Activated T-cell treated with anti-CD3 and anti-CD28 coated beads for 4 hours (primary cell): ENCODE data around the gene E2F4.

ENCODE experiments used
- DNase-seq: peaks from one replicate; pipeline ENCODE4 v3.0.0-alpha.2; 2020

E2F4 gene

DNA sequence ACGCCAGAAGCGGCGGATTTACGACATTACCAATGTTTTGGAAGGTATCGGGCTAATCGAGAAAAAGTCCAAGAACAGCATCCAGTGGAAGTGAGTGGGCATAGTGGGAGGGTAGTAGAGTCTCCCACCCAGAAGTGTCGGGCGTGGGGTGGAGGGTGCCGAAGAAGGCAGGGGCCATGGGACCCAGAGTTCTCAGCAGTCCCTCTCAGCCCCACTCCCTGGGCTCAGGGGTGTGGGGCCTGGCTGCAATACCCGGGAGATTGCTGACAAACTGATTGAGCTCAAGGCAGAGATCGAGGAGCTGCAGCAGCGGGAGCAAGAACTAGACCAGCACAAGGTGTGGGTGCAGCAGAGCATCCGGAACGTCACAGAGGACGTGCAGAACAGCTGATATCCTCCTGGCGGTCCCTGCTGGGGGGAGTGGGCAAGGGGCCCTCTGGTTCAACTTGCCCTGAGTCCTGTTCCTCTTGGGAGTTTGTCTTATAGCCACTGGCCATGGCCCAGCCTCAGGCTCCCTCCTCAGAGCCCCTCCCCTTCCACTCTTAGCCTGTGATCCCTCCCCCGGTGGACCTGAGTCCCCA is 916 bp downstream of the E2F4 start:
- no peak for DNase-seq

DNA sequence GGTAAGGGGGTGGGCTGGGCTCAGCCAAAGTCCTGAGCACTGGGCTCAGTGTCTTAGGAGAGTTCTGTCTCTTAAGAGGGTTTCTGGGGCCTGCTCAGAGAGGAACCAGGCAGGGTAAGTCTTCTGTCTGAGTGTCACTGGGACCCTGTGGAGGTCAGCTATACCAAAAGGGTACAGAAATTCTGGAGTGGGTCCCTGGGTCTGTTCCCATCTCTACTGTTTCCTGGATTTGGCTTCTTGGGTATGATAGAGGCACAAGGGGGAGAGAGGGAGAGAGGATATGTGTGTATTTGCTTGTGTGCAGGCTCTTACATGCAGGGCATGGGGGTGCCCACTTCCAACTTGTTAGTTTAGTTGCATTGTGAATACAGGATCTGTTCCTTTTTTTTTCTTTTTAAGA is 1.6 kb downstream of the E2F4 start:
- DNase-seq = no peak

DNA sequence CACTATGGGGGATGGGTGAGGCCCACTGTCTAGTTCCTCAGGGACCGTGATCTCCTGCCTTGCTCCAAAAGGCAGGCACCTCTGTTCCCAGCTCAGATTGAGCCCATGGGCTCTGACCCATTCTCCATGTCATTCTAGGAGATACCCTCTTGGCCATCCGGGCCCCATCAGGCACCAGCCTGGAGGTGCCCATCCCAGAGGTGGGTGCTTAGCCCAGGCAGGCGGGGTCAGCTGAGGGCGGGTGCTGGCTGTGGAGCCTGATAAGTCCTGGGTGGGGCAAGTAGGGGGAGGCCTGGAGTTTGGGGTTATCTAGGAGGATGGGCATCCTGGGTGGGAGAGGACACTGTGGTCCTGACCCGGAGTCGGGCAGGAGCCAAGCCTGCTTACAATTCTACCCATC is 2.3 kb downstream of the E2F4 start:
- no peak for DNase-seq

DNA sequence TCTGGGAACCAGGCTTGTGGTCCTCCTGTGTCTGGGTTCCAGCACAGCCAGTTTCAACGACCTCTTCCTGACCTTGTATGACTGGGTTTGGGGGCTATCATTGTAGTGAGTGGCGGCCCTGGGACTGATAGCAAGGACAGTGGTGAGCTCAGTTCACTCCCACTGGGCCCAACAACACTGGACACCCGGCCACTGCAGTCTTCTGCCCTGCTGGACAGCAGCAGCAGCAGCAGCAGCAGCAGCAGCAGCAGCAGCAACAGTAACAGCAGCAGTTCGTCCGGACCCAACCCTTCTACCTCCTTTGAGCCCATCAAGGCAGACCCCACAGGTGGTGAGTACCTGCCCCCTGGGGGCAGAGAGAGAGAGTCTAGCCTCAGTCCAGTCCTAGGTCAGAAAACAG is 3.7 kb downstream of the E2F4 start:
- DNase-seq = no peak

DNA sequence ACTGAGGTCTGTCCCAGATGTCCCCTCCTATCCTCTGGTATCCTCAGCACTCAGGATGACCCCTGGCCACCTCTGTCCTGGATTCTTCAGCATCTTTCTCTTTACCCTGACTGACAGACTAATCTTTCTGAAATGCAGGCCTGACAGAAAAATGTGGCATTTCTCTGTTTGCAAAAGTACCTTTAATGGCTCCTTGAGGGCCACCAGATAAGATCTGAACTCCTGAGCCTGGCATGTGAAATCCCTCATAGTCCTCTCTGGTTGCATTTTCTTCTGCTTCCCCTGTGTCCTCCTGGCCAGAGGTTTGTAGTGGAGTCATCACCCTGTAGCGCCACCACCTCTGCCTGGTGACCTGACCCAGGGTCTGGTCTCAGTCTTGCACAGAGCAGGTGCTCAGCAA is 4.9 kb downstream of the E2F4 start:
- DNase-seq = no peak

DNA sequence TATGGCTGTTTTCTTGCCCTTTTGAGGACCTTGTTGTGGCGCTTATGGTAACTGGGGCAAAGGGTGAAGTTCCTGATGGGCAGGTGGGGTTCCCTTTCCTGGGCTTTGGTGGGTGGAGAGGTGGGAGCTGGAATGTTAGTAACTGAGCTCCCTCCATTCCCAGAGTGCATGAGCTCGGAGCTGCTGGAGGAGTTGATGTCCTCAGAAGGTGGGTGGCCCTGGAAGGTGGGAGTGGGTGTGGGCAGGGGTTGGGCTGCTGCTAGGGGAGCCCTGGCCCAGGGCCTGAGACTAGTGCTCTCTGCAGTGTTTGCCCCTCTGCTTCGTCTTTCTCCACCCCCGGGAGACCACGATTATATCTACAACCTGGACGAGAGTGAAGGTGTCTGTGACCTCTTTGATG is 5.7 kb downstream of the E2F4 start:
- DNase-seq = no peak

DNA sequence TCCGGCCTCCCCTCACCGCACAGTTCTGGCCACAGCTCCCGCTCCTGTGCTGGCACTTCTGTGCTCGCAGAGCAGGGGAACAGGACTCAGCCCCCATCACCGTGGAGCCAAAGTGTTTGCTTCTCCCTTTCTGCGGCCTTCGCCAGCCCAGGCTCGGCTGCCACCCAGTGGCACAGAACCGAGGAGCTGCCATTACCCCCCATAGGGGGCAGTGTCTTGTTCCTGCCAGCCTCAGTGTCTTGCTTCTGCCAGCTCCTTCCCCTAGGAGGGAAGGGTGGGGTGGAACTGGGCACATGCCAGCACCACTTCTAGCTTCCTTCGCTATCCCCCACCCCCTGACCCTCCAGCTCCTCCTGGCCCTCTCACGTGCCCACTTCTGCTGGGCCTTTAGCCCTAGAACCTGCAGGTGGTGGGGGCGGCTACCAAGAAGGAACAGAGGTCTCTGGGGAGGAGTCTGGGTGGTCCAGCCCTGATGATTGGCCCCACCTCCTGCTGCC is 6.3 kb downstream of the E2F4 start:
- no peak for DNase-seq

DNA sequence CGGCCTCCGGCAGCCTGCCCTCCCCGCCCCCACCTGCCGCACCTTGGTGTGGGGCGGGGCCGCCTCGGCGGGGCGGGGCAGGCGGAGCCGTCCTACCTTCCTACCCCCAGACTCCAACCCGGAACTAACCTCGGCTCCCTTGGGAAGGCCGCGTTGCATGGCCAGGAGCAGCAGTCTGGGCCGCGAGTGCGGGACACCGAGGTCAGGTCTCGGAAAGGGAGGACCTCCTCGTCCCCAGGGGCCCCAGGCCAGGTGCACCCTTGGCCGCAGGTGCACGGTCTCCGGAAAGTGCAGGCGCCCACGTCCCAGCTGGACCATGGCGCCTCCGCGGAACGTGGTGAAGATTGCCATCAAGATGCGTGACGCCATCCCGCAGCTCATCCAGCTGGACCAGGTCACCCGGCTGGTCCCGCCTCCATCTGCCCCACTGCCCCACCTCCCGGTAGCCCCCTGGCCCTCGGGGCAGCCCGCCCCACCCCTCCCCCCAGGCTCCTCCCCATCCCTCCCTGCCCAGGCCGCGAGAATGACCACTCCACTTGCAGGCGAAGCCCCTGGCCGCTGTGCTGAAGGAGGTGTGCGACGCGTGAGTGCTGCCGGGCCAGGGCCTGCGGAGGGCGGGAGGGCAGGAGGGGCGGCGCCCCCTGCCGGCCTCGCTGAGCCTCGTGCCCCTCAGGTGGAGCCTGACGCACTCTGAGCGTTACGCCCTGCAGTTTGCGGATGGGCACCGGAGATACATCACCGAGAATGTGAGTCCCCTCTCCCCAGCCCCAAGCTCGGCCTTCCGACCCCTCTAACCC is 7.3 kb downstream of the E2F4 start, which contains the start of gene ELMO3:
Gene ELMO3 (plus strand): TSS at position 121 of the 797 bp plus-strand sequence. CDS start 196 bp downstream, at position 317.
- no peak for DNase-seq

DNA sequence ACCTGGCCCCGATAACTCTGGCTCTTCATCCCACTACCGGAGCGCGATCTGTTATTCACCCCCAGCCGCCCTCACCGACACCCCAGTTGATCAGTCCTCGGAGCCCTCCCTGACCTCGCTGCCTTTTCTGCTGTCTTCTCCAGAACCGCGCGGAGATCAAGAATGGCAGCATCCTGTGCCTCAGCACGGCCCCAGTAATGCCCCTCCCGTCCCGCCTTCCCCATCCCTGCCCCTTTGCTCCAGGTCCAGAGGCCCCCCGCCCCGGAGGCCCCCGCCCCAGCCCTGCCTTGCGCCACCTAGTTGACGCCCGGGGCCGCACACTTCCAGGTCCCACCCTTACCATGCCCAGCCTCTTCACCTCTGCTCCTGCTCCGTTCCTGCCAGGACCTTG is 7.8 kb downstream of the E2F4 start:
- DNase-seq = no peak

DNA sequence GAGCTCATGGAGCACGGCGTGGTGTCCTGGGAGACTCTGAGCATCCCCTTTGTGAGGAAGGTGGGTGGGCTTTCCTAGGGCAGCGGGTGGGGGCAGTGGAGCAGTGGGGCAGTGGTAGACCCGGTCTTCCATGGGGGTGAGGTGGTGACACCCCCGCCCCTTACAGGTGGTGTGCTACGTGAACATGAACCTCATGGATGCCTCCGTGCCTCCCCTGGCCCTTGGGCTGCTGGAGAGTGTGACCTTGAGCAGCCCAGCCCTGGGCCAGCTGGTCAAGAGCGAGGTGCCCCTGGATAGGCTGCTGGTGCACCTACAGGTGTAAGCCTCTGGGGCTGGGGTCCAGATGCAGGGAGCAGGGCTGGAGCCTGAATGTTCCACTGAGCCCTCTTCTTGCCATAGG is 8.5 kb downstream of the E2F4 start:
- DNase-seq = no peak

DNA sequence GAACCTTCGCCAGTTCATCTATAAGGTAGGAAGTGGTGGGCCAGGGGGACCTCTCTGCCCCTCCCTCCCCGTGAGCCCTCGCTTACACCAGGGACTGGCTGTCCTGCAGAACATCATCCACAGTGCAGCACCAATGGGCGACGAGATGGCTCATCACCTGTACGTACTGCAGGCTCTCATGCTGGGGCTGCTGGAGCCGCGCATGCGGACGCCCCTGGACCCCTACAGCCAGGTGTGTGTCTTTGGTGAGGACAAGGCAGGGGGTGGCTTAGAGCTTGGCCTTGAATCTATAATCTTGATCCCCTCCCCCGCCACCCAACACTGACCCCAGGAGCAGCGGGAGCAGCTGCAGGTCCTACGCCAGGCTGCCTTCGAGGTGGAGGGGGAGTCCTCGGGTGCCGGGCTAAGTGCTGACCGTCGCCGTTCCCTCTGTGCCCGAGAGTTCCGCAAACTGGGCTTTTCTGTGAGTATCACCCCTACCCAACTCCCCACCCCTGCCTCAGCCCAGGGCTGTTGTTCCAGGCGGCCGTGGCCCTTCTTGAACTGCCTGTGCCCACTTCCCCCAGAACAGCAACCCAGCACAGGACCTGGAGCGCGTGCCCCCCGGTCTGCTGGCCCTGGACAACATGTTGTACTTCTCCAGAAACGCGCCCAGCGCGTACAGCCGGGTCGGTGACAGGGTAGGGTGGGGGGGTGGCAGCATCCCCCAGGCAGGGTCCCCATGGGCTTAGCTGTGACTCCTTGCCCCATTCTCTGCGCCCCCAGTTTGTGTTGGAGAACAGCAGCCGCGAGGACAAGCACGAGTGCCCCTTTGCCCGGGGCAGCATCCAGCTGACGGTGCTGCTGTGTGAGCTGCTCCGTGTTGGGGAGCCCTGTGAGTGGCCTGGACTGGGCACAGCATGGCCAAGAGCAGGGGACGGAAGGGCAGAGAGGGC is 9.7 kb downstream of the E2F4 start:
- no peak for DNase-seq

DNA sequence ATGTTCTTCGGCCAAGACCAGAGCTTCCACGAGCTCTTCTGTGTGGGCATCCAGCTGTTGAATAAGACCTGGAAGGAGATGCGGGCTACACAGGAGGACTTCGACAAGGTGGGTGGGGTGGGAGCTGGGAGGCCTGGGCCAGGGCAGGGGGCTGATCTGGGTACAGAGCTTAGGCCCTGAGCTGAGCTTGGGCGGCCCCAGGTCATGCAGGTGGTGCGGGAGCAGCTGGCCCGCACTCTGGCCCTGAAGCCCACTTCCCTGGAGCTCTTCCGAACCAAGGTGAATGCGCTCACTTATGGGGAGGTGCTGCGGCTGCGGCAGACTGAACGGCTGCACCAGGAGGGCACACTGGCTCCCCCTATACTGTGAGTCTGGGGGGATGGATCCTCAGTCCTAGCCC is 10.5 kb downstream of the E2F4 start:
- no peak for DNase-seq

DNA sequence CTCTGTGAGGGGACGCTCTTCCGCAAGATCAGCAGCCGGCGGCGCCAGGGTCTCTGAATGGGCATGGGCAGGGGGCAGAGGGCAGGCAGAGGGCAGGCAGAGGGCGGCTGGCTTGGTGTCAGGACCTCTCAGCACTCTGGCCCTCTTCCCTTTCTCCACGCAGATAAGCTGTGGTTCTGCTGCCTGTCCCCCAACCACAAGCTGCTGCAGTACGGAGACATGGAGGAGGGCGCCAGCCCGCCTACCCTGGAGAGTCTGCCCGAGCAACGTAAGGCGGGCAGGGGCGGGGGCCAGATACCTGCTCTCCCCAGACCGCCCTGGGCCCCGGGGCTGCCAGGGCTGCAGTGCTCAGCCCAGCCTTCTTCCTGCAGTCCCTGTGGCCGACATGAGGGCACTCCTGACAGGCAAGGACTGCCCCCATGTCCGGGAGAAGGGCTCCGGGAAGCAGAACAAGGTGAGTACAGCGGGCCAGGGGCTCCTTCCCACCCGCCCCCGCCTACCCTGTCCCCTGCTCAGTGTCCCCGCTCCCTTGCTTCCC is 11.1 kb downstream of the E2F4 start:
- DNase-seq = no peak

DNA sequence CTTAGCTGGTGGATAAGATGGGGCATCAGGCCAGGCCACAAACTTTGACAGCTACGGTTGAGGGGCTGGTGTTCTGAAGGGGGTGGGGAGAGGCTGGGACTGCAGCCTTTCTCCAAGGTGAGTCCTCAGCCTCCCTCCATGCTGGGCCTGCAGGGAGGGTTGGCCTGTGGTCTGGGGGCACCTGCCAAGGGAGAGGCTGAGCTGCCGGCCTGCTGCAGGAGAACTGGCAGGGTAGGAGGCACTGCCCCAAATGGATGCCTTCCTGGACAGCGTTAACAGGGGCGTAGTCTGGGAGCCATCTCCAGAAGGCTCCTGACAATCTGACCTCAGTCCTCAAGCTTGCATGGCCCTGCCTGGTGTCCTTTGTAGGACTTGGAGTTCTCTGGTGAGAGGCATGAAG is 12.1 kb downstream of the E2F4 start:
- no peak for DNase-seq

DNA sequence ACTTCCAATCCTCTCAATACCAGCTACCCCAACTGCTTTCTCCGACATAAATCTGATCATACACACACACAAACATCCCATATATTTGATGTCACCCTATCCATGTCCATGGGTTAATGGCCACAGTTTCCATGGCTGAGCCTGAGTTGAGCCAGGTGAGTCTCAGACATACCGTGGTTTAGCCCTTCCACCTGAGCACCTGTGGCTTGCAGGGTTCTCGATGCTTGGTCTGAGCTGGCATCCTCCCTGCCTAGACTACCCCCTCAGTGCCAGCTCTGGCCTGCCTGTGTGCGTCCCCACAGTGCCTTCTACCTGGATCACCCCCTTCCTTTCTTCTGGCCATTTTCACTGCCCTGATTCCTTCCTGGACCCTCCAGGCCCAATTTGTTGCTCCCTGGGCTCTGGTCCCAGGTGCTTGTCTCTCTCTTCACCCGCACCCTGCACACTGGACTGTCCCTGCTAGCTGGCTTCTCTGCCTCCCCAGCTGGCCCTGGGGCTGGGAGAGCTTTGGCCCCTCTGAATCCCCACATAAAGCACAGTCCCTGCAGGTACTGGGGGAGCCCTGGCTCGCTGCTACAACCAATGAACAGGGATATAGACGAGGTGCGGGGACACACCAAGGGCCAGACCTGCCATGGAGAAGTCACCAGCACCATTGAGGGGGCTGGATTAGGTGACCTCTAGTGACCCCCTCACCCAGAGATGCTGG is 14.3 kb downstream of the E2F4 start:
- DNase-seq = no peak

DNA sequence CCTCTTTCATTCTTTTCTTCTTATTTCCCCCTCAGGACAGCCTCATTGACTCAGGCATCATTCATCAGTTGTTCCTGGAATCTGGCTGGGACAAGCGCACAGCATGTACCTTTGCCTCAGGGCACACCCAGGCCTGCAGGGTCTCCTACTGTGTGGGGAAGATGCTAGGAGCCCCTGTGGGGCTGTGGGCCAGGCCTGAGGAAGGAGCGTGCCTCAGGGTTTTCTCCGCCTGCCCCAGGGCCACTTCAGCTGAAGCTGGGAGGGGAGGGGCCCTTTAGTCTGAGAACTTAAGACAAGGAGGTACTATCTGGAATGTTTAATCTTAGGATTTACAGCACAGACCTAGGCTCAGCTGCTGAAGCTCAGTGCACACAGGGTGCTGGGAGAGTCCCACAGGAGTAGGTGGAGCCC is 14.9 kb downstream of the E2F4 start:
- no peak for DNase-seq

DNA sequence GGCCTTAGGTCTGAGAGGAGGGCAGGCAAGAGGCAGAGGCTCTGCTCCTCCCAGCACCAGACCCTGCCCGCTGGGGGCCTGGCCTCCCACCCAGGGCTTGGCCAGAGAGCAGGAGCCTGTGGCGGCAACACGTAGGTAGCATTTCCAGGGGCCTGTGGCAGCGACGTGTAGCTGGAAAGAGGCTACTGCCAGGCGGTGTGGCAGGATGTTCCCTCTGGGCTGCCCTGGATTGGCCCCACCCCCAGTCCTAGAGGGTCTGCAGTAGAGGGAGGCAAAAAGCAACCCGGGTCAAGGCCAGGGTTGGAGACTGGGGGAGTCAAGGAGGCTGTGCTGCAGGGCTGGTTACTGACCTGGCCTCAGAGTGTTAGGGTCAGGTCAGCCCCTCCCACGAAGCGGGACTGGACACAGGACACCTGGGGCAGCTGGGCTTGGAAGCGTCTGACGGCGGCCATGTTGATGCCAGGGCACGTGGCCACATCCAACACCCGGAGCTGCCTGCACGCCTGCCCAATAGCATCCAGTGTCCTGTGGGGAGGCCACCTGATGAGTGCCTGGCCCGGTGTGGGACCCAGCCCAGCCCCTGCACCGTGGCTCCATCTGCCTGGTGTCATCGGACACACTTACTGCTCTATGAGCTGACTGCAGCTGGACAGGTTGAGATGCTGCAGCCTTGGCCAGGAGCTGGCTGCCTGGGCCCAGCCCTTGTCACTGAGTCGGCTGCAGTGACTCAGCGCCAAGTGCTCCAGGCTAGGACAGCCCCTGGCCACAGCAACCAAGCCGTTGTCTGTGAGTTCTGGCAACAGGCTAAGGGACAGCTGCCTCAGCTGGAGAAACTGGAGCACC is 15.5 kb downstream of the E2F4 start:
- DNase-seq = no peak

DNA sequence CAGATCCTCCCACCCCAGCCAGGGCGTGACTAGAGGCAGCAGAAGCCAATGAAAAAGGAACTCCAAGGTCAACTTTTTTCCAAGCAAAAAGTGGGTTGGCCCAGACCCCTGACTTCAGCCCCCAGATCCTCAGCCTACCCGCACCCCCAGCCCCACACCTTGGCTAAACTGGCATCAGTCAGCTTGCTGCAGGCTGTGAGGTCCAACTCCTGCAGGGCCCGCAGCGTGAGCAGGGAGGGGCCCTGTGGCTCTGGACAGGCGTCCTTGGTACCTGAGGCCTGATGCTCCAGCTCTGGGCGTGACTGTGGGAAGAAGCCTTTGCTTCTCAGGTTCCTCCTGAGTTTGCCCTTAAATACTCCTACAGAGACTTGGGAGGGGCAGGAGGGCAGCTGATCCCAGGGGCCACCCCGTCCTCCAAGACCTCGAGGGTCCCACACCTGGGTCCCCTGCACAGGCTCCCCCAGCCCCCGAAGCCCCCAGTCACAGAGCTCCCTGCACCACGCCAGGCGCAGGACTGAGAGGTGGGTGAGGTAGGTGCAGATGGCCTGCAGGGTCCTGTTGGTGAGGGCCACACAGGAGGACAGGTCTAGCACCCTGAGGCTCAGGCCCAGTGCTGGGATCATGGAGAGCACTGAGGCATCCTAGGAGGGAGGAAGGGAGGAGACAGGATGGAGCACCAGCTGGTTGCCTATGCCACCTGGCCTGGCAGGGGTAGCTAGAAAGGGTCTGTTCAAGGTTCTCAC is 16.4 kb downstream of the E2F4 start:
- DNase-seq = no peak

DNA sequence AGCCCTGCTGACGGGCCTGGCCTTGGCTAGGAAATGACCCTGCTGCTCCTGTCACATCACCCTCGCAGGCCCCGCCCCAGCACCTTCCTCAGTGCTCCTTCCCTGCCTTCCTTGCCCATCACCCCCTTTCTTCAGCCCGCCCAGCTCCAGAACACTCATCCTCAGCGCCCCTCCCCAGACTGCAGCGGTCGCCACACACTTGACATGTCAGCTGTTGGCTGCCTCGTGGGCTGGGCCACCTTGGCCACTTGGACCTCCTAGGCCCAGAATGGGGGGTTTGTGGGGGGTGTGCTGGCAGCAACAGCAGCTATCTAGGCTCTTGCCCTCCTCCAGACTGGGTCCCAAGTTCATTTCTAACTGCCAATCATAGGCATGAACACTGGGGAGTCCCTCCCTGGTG is 17.6 kb downstream of the E2F4 start:
- DNase-seq = no peak

DNA sequence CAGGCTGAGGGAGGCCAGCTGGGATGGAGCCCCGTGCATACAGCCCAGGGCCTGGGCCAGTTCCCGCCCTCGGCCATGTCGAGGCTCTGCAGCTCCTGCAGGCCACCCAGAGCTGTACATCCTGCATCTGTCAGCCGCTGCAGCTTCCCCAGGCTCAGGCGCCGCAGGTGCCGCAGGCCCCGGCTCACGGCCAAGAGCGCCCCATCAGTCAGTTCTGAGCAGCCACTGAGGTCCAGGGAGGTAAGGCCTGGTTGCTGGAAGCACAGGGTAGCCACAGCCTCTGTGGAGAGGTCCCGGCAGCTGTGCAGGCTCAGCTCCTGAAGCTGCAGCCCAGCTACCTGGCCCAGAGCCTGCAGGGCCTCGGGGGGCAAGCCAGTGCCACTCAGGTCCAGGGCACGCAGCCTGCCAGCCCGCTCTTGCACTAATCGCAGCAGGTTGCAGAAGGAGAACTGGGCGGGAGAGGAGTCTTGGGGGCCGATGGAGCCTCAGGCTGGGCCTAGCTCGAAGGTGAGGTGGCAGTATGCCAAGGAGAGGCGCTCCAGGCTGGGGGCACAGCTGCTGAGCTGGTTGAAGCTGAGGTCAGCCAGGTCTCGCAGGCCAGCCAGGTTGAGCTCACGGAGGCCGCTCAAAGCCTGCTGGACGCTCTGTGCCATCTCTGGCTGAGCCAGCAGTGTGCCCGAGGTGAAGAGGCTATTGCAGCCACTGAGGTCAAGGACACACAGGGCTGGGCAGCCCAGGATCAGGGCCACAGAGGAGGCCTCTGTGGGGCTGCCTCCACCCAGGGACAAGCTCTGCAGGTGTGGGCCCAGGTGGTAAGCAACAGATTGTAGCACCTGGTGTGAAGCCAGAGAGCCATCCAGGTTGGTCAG is 18.3 kb downstream of the E2F4 start:
- no peak for DNase-seq
